HG03103 (cell line): Measurements from ENCODE around the gene TMEM115.
"Not testable (repeated sequence)": the region's sequence is repeated elsewhere in the genome, so short reads cannot be mapped to it uniquely, and the experiment has no call there.

Experiments used
- ATAC-seq: cut with Tn5 transposase; IDR thresholded peaks from one replicate; pipeline ENCODE4 v1.9.1; 2021; ENCODE audit warnings: low read depth; ENCODE audit not compliant: unreplicated experiment

Gene TMEM115

GRCh38 chr3:50319894-50320625, 39.3 kb downstream of the TMEM115 start:
- ATAC-seq = no peak

GRCh38 chr3:50319181-50319893, 40.0 kb downstream of the TMEM115 start:
- no peak for ATAC-seq

GRCh38 chr3:50318615-50319014, 40.7 kb downstream of the TMEM115 start:
- no peak for ATAC-seq

- ATAC-seq = no peak
Observed at GRCh38 chr3:50318163-50318562, 41.2 kb downstream of the TMEM115 start.

GRCh38 chr3:50317300-50317699, 42.0 kb downstream of the TMEM115 start:
- no peak for ATAC-seq

- ATAC-seq = no peak
Observed at GRCh38 chr3:50316657-50317242, 42.6 kb downstream of the TMEM115 start.

- no peak for ATAC-seq
Observed at GRCh38 chr3:50314816-50315215, 44.5 kb downstream of the TMEM115 start.

- ATAC-seq = no peak
Observed at GRCh38 chr3:50314342-50314741, 45.0 kb downstream of the TMEM115 start.

- not testable (repeated sequence) for ATAC-seq
Observed at GRCh38 chr3:50312041-50312440, 47.3 kb downstream of the TMEM115 start.
